H54 (cell line): ENCODE measurements around the gene RAET1E.
"Not testable (repeated sequence)": the region's sequence is repeated elsewhere in the genome, so short reads cannot be mapped to it uniquely, and the experiment has no call there.

Experiments used
- DNase-seq: peaks from one replicate; pipeline ENCODE4 v3.0.0; 2011; ENCODE audit warnings: low spot score, mixed read lengths; ENCODE audit not compliant: insufficient read length
- FAIRE-seq: peaks from 3 replicates; lab custom pipeline; 2011; peaks lifted over from hg19 to GRCh38; lab: Jason Lieb, UNC
- POLR2A ChIP-seq: IDR thresholded peaks from 2 replicates; pipeline ENCODE4 v1.6.1; 2011; ENCODE audit warnings: low read depth, mild to moderate bottlenecking, low read length

RAET1E gene

GRCh38 chr6:149909701-149910470, 12.0 kb upstream of the RAET1E start:
- FAIRE-seq (no peak), DNase-seq (no peak)

GRCh38 chr6:149908480-149908879, 10.6 kb upstream of the RAET1E start:
- DNase-seq, FAIRE-seq: not testable (repeated sequence)

More at GRCh38 chr6:149909701-149910470, 12.0 kb upstream of the RAET1E start:
- TF ChIP-seq POLR2A: no peak

DNA sequence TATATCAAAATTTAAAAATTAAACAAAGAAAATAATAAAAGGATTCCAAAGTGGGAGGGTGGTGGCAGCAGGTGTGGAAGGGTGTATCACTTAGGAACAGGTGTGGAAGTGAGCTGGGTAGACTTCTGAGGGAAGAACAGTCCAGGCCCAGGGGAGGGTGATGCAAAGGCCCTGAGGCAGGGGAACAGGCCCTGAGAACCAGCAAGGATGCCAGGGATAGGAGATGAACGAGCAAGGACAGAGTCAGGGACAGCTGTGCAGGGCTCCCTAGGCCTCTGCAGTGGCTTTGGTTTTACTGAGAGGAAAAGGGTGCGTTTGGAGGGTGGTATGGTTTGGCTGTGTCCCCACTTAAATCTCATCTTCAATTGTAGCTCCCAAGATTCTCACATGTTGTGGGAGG, 9.4 kb upstream of the RAET1E start:
- DNase-seq: no peak
- no peak for TF ChIP-seq POLR2A
- no peak for FAIRE-seq

- no peak for TF ChIP-seq POLR2A
- FAIRE-seq: no peak
- DNase-seq: no peak
Measured at GRCh38 chr6:149906405-149906804, 8.5 kb upstream of the RAET1E start.

GRCh38 chr6:149905911-149906371, 8.0 kb upstream of the RAET1E start:
- DNase-seq: no peak
- no peak for TF ChIP-seq POLR2A
- no peak for FAIRE-seq

- DNase-seq (no peak), FAIRE-seq (no peak)
- TF ChIP-seq POLR2A: no peak
Measured at GRCh38 chr6:149905371-149905910, 7.5 kb upstream of the RAET1E start.

- FAIRE-seq (no peak), DNase-seq (no peak)
- TF ChIP-seq POLR2A: no peak
Measured at GRCh38 chr6:149904661-149905370, 6.9 kb upstream of the RAET1E start.

DNA sequence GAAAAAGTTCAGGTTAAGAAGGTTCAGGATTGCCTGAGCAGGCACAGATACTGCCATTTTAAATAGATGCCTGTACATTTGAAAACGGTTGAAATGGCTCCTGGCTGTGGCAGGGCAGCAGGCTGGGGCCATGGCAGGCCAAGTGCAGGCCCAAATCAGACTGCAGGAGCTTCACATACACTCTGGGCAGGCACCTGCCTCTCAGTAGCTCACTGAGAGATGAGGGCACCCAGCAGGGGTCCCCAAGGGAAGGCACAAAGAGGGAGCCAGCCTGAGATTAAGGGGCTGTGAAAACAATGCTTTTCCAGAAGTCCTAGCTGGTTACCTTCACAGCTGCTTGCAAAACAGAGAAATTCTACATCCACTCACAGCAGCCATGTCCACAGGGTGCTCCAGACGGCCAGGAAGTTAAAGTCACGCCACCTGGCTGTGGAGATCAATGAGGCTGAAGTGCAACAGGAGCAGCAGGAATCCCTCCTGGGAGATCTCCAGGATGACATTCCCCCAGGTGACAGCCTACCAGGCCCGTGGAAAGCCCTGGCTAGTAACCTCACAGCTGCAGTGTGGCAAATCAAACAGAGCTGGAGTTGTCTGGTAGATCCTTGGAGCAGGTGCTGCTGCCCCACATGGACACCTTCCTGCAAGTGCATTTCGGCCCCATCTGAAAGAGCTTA, 6.2 kb upstream of the RAET1E start:
- FAIRE-seq: no peak
- no peak for TF ChIP-seq POLR2A
- DNase-seq: no peak

DNA sequence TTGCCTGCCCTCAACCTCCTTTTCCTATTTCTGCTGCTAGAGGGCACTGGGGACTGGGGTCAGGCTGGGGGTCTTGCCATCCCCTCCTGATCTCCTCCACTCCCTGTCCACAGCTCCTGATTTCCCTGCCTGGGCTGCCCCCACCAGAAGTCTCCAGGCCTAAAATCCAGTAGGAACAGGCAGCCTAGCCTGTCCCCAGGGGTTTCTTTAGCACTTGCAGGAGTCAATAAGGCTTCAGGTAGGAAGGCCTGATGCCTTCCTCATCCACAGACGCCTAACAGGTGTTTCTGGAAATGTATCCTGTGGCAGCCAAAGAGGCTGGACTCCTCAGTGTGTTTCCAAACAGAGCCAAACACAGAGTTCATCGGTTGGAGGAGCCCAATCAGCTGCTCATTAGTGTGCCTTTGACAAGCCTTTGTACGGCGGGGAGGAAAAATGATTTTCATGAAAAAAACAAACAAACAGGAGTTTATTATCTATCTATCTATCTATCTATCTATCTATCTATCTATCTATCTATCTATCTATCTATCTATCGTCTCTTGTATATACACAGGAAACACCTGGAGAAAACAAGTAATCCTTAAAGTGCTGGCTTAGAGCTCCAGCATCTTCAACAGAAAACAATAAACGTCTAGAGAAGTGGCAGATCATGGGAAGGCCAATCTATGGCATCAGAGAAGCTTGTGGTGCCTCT, 3.7 kb upstream of the RAET1E start:
- no peak for TF ChIP-seq POLR2A
- DNase-seq (no peak), FAIRE-seq (no peak)

DNA sequence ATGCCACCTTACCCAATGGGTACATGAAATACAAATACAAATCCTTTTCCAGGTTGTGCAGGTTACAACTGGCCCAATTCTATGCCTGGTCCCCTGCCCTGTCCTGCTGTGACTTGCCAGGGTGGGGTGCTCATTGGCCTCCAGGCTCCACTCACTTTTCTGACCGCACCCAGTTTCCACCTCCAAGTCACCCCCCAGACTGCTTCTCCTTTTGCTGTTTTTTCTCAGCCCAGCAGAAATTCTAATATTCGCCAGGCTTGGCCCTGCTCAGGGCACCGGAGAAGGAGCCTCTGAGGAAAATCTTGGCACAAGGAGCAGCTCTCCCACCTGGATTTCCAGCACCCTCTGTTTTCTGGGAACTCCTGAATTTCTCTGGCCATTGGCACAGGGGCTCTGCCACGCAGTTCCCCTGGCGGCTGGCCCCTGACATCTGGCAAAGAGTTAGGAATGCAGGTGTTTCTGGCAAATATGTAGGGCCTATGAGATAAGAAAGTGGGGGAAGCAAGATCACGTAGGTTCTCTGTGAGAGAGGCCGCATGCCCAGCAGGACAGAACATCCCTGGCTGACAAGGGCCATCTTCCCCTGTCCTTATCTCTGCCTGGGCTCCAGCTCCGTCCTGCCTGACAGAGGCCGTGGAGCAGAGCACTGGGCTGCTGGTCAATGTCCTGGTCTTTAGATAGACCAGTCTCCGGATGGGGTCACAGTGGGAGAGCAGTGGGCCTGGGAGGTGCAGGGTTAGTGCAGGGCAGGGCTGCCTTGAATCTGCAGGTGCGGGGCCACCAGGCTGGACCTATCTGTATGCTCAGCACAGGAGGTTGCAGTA, 2.9 kb upstream of the RAET1E start:
- FAIRE-seq (no peak), DNase-seq (no peak)
- no peak for TF ChIP-seq POLR2A

- DNase-seq (no peak), FAIRE-seq (no peak)
Measured at GRCh38 chr6:149899926-149900619, 2.2 kb upstream of the RAET1E start.

DNA sequence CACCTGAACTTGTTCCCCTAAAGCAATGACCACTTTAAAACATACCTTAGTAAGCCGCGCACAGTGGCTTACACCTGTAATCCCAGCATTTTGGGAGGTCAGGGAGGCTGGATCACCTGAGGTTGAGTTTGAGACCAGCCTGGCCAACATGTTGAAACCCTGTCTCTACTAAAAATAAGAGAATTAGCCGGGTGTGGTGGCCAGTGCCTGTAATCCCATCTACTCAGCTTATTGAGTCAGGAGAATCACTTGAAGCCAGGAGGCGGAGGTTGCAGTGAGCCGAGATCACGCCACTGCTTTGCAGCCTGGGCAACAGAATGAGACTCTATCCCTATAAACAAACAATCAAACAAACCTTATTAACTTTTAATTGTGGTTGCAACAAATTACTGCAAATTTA, 1.6 kb upstream of the RAET1E start:
- TF ChIP-seq POLR2A: no peak
- FAIRE-seq: no peak
- DNase-seq: no peak

More at GRCh38 chr6:149899926-149900619, 2.2 kb upstream of the RAET1E start:
- no peak for TF ChIP-seq POLR2A
